Occipital lobe (tissue), 2 donors: Measurements from ENCODE around the gene SMIM38. TPM values are rescaled to one million over a fixed set of nuclear protein-coding genes. Genes with fewer than 3 reads are reported as not detected.

Experiments
- DNase-seq: peaks from one replicate; lab custom pipeline; 2025; lab: John Stamatoyannopoulos, UW
- total RNA-seq: library from RNA; depleted of rRNA; stranded (reverse); fragments of >200 nt; gene quantifications from one replicate; pipeline ENCODE4 v1.2.3, GENCODE V29; 2014

SMIM38 gene
- total RNA-seq, 1 donor from 2014 or later = 0.78 TPM

DNA sequence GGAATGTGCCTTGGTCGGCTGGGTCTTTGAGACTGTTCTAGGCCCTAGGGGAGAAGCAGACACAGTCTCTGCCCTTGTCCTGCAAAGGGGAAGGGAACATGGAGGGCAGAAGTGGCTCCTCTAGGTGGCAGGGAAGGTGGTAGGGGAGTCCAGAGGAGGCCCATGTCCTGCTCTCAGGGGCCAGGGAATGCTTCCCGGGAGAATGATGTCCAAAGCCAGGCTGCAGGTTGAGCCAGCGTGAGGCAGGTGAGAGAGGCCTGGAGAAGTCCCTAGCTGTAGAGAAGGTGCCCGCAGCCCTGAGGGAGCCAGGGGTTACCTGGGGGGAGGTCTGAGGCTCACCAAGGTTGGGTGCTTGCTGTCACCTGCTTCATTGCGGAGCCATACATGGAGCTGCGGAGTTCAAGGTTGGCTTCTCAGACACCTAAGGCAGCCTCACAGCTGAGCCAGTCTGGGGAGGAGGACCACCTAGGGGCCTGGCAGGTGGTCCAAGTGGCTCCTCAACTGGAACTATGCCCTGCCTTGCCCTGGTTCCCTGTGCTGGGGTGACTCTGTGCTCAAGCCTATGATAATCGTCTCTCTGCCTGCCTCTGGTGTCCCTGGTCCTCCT lies 46.1 kb downstream of the SMIM38 start:
- DNase-seq = no peak

DNA sequence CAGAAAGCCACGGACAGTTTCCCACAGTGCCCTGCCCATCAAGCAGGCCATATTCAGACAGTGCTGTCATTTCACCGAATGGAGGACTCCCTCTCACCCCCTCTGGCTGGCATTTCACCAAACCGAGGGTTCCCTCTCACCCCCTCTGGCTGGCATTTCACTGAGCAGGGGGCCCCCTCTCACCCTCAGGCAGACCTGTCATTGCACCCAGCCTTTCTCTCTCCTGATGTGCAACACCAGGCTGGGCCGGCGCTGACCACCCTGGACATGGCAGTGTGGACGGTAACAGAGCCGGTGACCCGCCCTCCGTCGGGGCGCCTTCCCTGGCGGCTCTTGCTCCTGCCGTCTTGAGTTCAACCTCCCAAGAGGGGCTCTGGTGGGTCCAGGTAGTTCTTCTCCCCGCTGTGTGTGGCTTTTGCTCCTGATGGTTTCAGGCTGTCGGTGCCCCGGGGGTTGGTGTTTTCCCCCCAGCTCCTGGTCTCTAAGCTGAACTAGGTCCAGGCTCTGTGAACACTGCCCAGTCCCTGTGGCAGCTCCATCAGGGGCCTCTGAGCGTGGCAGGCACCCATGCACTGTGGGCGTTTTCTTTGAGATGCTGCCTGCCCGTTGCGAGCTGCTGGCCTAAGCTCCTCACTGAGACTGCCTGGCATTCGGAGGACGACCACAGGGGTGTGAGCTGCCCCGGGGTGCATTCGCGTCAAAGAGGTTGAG lies 46.9 kb downstream of the SMIM38 start:
- no peak for DNase-seq

DNA sequence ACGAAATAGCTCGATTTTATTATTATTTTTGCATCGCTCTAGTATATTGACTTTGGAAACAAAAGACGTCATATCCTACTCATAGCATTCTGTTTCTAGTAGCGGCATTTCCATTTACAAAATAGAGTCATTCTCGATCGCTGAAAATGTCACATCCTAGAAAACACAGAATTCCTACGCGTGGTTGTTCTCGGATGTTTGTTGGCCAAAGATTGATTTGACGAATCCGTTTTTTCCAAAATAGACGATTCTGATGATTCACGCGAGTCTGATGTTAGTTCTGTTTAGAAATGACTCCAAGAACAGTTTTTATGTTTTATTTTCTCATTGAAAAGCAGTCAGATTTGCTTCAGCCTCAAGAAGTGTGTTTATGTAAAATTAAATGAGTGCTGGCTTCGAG lies 47.6 kb downstream of the SMIM38 start:
- DNase-seq = no peak

DNA sequence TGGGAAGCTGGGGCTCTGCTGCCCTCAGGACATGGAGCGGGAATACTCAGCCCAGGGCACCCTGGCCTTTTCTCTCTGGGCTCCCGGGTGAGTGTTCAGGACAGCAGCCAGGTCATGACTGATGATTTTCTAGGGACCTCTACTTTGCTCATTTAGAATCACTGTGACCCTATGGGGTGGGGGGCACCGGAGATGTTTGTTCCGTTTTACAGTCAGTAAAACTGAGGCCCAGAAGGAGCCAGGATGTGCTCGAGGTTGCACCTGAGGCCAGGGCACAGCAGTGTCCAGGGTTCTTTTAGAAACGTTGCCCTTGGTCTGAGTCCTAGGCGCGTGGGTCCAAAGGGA lies 48.1 kb downstream of the SMIM38 start:
- no peak for DNase-seq

DNA sequence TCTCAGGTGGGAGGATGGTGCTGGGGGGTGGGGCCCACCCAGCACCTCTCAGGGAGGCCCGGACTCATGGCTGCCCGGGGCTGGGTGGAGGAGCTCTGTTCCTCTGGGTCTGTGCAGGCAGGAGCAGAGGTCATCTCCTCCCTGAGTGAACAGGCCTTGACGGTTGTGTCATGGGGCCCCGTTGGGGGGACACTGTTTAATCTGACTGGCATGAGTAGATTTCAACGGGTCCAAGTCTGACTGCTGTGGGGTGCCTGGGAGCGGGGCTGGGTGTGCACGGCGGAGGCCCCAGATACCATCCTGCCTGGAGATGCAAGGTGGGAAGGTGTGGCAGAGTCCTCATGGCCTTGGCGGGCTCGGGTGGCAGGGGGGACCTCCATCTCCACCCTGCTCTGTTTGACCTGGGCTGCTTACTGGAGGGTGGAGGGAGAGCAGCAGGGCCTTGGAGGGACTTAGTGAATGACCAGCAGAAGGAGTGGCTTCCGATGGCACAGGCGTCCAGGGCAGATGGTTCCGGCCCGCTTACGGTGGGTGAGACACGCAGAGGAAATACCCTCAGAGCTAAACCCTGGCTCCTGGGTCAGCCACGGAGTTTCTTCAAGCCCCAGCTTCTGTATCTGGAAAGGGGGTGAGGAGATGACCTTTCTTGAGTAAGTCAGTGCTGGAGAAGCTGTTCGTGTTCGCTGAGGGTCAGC lies 48.7 kb downstream of the SMIM38 start:
- DNase-seq = no peak

DNA sequence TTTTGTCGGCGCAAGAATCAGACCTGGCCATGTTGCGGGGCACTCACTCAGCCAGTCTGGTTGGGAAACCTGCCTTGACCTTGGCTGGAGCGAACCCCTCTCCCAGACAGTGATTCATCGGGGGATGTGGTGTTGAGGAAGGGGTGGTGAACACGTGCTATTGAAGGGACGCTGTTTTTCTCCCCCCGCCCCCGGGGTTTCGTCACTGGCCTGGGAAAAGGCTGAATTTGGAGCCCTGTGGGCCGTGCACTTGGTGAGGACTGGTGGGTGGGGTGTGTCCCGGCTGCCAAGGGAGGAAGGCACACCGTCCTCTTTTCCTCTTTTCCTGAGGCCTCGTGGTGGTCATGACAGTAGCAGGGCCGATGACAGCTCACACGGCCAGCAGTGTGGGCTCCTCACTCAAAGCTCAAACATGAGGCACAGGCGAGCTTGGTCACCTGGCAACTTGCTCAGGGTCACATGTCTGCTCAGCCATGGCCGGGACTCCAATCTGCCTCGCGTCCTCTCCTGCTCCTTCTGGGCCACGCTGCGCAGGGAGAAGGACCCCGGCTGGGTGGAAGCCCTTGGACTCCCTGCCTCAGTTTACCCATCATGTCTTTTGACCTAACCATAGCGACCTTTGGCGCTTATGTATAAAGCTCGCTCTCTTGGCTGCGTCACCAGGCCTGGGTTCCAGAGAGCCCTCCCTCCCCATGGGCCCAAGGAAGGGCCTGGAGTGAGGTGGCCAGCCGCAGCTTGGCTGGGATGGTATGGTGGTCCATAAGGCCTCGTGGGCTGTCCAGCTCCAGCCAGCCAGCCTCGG lies 49.4 kb downstream of the SMIM38 start:
- no peak for DNase-seq

Other genes starting within 250 kb of the SMIM38 start
- not detected for gene MRGPRD, start 174.9 kb upstream of the SMIM38 start, total RNA-seq
- gene MRGPRF, start 142.7 kb upstream of the SMIM38 start, total RNA-seq = 2.3 TPM
- 7.6 TPM for gene TPCN2, start 107.0 kb upstream of the SMIM38 start, total RNA-seq
- not detected for gene MYEOV, start 138.2 kb downstream of the SMIM38 start, total RNA-seq